Keratinocyte (primary cell): ENCODE data around the gene PIGX.

Experiments used
- CTCF ChIP-seq, 3 experiments: IDR thresholded peaks in 1 of 3; conservative IDR thresholded peaks in 1 of 3; optimal IDR thresholded peaks in 1 of 3; 2 replicates in 2 of 3; 3 replicates in 1 of 3; pipeline versions ENCODE3 to v1.5.1; 2011; ENCODE audit warnings: low read length in 3 of 3, mild to moderate bottlenecking in 3 of 3, moderate library complexity in 2 of 3, control low read depth in 1 of 3, inconsistent platforms in 1 of 3; ENCODE audit not compliant: insufficient read depth in 2 of 3; ENCODE audit errors: extremely low read depth in 1 of 3
- EZH2 ChIP-seq: IDR thresholded peaks from one replicate; pipeline ENCODE4 v1.6.1; 2012; ENCODE audit warnings: inconsistent platforms, mild to moderate bottlenecking, low read length, moderate library complexity

DNA sequence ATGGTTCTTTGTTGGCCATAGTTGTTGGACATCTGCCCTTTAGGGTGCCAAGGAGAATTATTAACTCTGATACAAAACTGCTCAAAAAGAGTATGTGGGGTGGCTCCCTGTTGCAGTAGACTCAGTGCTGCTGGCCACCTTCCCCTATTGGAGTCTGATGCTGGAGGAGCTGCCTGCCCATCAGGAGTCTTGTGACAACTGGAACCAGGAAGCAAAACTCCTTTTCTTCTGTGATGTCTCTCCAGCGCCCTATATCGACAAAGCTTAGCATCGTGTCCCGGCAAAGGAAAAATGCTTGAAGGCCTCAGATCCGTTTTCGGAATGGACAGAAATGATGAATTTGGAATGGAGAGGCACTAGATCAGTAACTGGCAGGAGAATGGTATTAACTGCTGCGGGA lies 51.0 kb downstream of the PIGX start:
- TF ChIP-seq CTCF (optimal IDR thresholded peaks at IDR 0.05 in 1 of 3, IDR thresholded peaks at IDR 0.05 in 1 of 3, conservative IDR thresholded peaks at IDR 0.05 in 1 of 3; ENCODE audit: extremely low read depth in 1 of 3, insufficient read depth in 2 of 3, low read length in 3 of 3) (no peak), EZH2 (no peak)
